Keratinocyte (primary cell): ENCODE measurements around the gene GPRC5A.

ENCODE experiments used
- EZH2 ChIP-seq: IDR thresholded peaks from one replicate; pipeline ENCODE4 v1.6.1; 2012; ENCODE audit warnings: inconsistent platforms, mild to moderate bottlenecking, low read length, moderate library complexity
- TF ChIP-seq, protein P1 (sequence below), 3 experiments: IDR thresholded peaks in 1 of 3; conservative IDR thresholded peaks in 1 of 3; optimal IDR thresholded peaks in 1 of 3; 2 replicates in 2 of 3; 3 replicates in 1 of 3; pipeline versions ENCODE3 to v1.5.1; 2011; ENCODE audit warnings: low read length in 3 of 3, mild to moderate bottlenecking in 3 of 3, moderate library complexity in 2 of 3, control low read depth in 1 of 3, inconsistent platforms in 1 of 3; ENCODE audit not compliant: insufficient read depth in 2 of 3; ENCODE audit errors: extremely low read depth in 1 of 3

DNA sequence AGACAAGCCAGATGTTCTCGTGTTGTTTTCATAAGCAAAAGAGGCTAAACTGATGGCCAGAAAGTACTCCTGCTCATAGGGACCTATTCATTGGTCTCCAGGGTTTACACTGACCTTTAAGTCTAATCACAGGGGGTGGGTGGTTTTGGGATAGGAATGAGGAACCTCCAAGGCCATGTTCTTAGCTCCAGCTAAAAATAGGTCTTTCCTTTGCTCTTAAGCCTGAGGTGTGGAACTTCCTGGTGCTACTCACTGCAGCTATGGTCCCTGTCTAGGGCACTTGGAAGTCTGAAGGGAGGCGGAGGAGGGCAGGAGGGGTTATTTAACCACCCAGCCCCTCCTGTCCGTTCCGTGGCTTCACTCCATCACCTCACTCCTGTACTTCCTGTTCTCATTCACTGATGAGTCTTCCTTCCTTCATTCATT is 18.6 kb downstream of the GPRC5A start:
- TF ChIP-seq, protein P1, sequence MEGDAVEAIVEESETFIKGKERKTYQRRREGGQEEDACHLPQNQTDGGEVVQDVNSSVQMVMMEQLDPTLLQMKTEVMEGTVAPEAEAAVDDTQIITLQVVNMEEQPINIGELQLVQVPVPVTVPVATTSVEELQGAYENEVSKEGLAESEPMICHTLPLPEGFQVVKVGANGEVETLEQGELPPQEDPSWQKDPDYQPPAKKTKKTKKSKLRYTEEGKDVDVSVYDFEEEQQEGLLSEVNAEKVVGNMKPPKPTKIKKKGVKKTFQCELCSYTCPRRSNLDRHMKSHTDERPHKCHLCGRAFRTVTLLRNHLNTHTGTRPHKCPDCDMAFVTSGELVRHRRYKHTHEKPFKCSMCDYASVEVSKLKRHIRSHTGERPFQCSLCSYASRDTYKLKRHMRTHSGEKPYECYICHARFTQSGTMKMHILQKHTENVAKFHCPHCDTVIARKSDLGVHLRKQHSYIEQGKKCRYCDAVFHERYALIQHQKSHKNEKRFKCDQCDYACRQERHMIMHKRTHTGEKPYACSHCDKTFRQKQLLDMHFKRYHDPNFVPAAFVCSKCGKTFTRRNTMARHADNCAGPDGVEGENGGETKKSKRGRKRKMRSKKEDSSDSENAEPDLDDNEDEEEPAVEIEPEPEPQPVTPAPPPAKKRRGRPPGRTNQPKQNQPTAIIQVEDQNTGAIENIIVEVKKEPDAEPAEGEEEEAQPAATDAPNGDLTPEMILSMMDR (optimal IDR thresholded peaks at IDR 0.05 in 1 of 3, IDR thresholded peaks at IDR 0.05 in 1 of 3, conservative IDR thresholded peaks at IDR 0.05 in 1 of 3; ENCODE audit: extremely low read depth in 1 of 3, insufficient read depth in 2 of 3, low read length in 3 of 3): no peak
- no peak for TF ChIP-seq EZH2
